ENCODE measurements around the gene HOOK2. TPM values are rescaled to one million over a fixed set of nuclear protein-coding genes. Genes with fewer than 3 reads are reported as not detected.

Gene HOOK2
- polyA plus RNA-seq, 3 donors: 0.55 to 28.6 (median 1.1) TPM

DNA sequence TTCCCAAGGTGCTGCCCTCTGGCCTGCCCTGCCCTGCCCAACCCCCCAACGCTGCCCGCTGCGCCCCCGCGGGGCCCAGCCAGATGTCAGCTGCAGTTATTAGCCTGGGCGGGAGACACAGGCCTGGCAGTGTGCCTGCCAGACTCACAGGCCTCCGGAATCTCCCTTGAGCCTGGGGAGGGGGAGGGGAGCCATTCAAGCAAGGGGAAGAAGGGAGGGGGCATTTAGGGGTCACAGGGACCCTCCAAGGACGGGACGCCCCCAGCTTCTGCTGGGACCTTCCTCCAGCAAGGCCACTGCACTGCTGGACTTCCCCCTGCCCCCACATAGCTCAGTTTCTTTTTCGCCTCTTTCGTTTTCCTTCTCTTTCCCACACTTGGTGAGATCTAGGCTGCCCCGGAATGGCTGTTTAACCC, 13.3 kb upstream of the HOOK2 start:
- Histone ChIP-seq H3K4me1 (ENCODE audit: control insufficient read depth in 1 of 2, insufficient read depth in 2 of 2, low read length in 2 of 2) (peaks cover 62 to 64% of the 10 kb centered on the region in 2 donors), H4K20me1 (ENCODE audit: insufficient read depth, low read length) (peaks cover 24% of the 10 kb centered on the region), H2AFZ (ENCODE audit: insufficient read depth, low read depth, low read length, poor library complexity, severe bottlenecking) (no peak overlapping the region), H3K4me2 (replicated peaks; ENCODE audit: extremely low read depth, low read length, poor library complexity, severe bottlenecking) (peak overlapping the region; percentile 99), H3K4me3 (replicated peaks in 1 of 3; ENCODE audit: low read depth in 2 of 3, low read length in 3 of 3) (peak overlapping the region; percentile 83 to 100 (median 85)), H3K9me3 (replicated peaks in 1 of 2; ENCODE audit: control insufficient read depth in 1 of 2, insufficient read depth in 1 of 2, low read length in 2 of 2) (no peaks in the 10 kb centered on the region), H3K36me3 (replicated peaks in 1 of 2; ENCODE audit: control insufficient read depth in 1 of 2, insufficient read depth in 2 of 2, low read length in 2 of 2) (no peaks in the 10 kb centered on the region), H3K27ac (ENCODE audit: low read depth in 1 of 2, low read length in 2 of 2) (peak overlapping the region; percentile 95 to 100), H3K79me2 (ENCODE audit: insufficient read depth, low read length) (peaks cover 64% of the 10 kb centered on the region), H3K9ac (ENCODE audit: insufficient read depth, low read length, poor library complexity, severe bottlenecking) (peak overlapping the region; percentile 100), H3K27me3 (ENCODE audit: control insufficient read depth in 2 of 2, insufficient read depth in 2 of 2, low read length in 2 of 2) (no peaks in the 10 kb centered on the region)
- DNase-seq: peak; percentile 68 to 86 (median 76)
- TF ChIP-seq, protein P1, sequence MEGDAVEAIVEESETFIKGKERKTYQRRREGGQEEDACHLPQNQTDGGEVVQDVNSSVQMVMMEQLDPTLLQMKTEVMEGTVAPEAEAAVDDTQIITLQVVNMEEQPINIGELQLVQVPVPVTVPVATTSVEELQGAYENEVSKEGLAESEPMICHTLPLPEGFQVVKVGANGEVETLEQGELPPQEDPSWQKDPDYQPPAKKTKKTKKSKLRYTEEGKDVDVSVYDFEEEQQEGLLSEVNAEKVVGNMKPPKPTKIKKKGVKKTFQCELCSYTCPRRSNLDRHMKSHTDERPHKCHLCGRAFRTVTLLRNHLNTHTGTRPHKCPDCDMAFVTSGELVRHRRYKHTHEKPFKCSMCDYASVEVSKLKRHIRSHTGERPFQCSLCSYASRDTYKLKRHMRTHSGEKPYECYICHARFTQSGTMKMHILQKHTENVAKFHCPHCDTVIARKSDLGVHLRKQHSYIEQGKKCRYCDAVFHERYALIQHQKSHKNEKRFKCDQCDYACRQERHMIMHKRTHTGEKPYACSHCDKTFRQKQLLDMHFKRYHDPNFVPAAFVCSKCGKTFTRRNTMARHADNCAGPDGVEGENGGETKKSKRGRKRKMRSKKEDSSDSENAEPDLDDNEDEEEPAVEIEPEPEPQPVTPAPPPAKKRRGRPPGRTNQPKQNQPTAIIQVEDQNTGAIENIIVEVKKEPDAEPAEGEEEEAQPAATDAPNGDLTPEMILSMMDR (IDR thresholded peaks at IDR 0.05): no peak
- peak overlapping the region; percentile 95 to 98 for H3K4me3 Mint-ChIP-seq
- H3K9me3 Mint-ChIP-seq: peaks cover 0 to 7% (median 0%) of the 10 kb centered on the region in 7 donors
- peak overlapping the region in 1 of 7 donors; percentile 100 for H3K27ac Mint-ChIP-seq
- H3K27me3 Mint-ChIP-seq (ENCODE audit: low read depth in 3 of 3): peaks cover 0 to 4% (median 1%) of the 10 kb centered on the region in 3 donors
- peaks cover 28% of the 10 kb centered on the region for H3K4me1 Mint-ChIP-seq
- intact Hi-C loops (cut with micrococcal nuclease): loop anchor here (10.0 kb wide), 1 partner anchor 1056 kb away; no protein-coding TSS in a partner anchor
- 0% methylated on average over 6 of the region's 12 CpGs for WGBS (ENCODE audit: insufficient coverage)
- peaks cover 2 to 12% of the 10 kb centered on the region in 2 donors for H3K36me3 Mint-ChIP-seq

DNA sequence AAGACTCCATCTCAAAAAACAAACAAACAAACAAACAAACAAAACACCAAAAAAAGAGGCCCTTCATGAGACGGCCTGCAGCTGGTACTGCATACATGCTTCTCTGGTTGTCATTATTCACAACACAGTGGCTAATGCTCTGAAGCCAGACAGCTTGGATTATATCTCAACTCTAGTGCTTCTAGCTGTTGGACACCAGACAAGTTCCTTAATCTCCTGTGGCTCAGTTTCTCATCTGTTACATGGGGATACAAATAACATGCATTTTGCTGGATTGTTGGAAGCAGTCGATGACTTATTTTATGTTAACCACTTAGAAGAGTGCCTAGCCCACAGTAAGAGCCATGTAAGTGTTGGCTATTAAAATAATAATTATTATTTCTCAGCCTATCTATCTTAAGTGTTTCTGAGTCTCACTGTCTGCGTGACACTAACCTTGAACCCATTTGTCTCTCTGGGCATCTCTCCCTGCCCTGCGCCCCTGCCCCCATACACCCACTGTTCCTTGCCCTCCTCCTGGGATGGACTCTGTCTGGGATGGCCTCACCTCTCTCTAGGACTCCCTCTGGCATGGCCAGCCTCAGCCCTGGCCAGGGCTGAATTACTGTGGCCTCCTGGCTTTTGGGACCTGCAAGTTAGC, 12.8 kb upstream of the HOOK2 start:
- H3K36me3 Mint-ChIP-seq: peaks cover 0 to 9% of the 10 kb centered on the region in 2 donors
- H3K9me3 Mint-ChIP-seq: peaks cover 0 to 6% (median 0%) of the 10 kb centered on the region in 7 donors
- Histone ChIP-seq H3K4me1 (ENCODE audit: control insufficient read depth in 1 of 2, insufficient read depth in 2 of 2, low read length in 2 of 2) (peaks cover 67 to 68% of the 10 kb centered on the region in 2 donors), H3K27ac (ENCODE audit: low read depth in 1 of 2, low read length in 2 of 2) (peak overlapping the region; percentile 95 to 100), H3K36me3 (replicated peaks in 1 of 2; ENCODE audit: control insufficient read depth in 1 of 2, insufficient read depth in 2 of 2, low read length in 2 of 2) (no peaks in the 10 kb centered on the region), H4K20me1 (ENCODE audit: insufficient read depth, low read length) (peaks cover 18% of the 10 kb centered on the region), H3K27me3 (ENCODE audit: control insufficient read depth in 2 of 2, insufficient read depth in 2 of 2, low read length in 2 of 2) (no peaks in the 10 kb centered on the region), H3K79me2 (ENCODE audit: insufficient read depth, low read length) (peaks cover 62% of the 10 kb centered on the region), H3K4me2 (replicated peaks; ENCODE audit: extremely low read depth, low read length, poor library complexity, severe bottlenecking) (peak overlapping the region; percentile 99), H2AFZ (ENCODE audit: insufficient read depth, low read depth, low read length, poor library complexity, severe bottlenecking) (no peak overlapping the region), H3K4me3 (replicated peaks in 1 of 3; ENCODE audit: low read depth in 2 of 3, low read length in 3 of 3) (peak overlapping the region; percentile 83 to 100 (median 85)), H3K9ac (ENCODE audit: insufficient read depth, low read length, poor library complexity, severe bottlenecking) (peak overlapping the region; percentile 100), H3K9me3 (replicated peaks in 1 of 2; ENCODE audit: control insufficient read depth in 1 of 2, insufficient read depth in 1 of 2, low read length in 2 of 2) (no peaks in the 10 kb centered on the region)
- peaks cover 28% of the 10 kb centered on the region for H3K4me1 Mint-ChIP-seq
- peak overlapping the region; percentile 95 to 98 for H3K4me3 Mint-ChIP-seq
- DNase-seq: peak in 2 of 3 donors; percentile 26 to 38
- 77% methylated on average over 2 of the region's 4 CpGs for WGBS (ENCODE audit: insufficient coverage)
- peaks cover 0 to 2% (median 1%) of the 10 kb centered on the region in 3 donors for H3K27me3 Mint-ChIP-seq (ENCODE audit: low read depth in 3 of 3)
- intact Hi-C loops (cut with micrococcal nuclease): loop anchor here (10.0 kb wide), 1 partner anchor 1057 kb away; no protein-coding TSS in a partner anchor
- TF ChIP-seq, protein P1 (IDR thresholded peaks at IDR 0.05): no peak
- H3K27ac Mint-ChIP-seq: peak overlapping the region in 1 of 7 donors; percentile 100

All from CD14-positive monocyte (primary cell).